ENCODE measurements around the gene SMCO1. TPM values are rescaled to one million over a fixed set of nuclear protein-coding genes. Genes with fewer than 3 reads are reported as not detected.

Gene SMCO1, protein sequence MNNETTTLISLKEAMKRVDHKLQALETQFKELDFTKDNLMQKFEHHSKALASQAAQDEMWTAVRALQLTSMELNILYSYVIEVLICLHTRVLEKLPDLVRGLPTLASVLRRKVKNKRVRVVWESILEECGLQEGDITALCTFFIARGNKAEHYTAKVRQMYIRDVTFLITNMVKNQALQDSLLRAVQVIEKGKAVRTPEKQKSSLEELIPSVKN
- total RNA-seq: not detected

DNA sequence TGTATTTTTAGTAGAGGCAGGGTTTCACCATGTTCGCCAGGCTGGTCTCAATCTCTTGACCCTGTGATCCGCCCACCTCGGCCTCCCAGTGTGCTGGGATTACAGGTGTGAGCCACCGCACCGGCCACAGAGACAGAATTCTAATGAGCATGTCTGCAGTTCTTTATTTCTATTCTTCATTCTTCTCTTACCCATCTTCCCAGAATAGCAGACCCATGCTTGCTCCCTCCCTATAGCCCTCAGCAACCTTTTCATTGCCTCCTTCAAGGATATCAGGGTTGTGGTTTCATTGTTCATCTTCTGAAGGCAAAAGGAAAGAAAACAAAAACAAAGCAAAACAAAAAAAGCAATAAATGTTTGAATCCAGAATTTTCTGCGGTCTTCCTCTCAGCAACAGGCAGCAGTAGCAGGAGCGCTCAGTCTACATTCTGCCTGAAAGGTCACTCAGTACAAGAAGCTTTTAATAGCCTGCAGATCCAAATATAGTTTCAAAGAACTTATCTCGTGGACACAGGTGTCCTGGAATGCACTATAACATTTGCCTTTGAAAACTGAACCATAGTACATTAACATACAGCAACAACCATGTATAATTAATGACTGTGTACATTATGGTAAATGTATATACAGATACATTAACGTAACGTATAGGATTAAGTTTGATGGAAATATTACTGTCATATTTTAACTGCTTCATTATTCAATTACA is at the start of gene SMCO1:
Gene SMCO1 (minus strand): TSS at position 434 of the 709 bp plus-strand sequence. CDS start 137 bp downstream, at position 297.
- intact Hi-C loops (cut with DNase I): loop anchor here (5.0 kb wide), 1 partner anchor 263 kb away; no protein-coding TSS in a partner anchor
- Histone ChIP-seq H3K36me3 (no peaks in the 10 kb centered on the region), H3K9me3 (peaks cover 0 to 25% (median 14%) of the 10 kb centered on the region in 3 donors), H3K27ac (no peak within 1 kb of the TSS), H3K4me3 (no peak within 1 kb of the TSS), H3K27me3 (no peaks in the 10 kb centered on the region), H3K4me1 (peaks cover 0 to 28% (median 0%) of the 10 kb centered on the region in 3 donors)
- no peak for DNase-seq
- 88 to 91% methylated on average over 8 to 10 of the region's 10 CpGs for WGBS, 2 donors
- TF ChIP-seq, protein P1, sequence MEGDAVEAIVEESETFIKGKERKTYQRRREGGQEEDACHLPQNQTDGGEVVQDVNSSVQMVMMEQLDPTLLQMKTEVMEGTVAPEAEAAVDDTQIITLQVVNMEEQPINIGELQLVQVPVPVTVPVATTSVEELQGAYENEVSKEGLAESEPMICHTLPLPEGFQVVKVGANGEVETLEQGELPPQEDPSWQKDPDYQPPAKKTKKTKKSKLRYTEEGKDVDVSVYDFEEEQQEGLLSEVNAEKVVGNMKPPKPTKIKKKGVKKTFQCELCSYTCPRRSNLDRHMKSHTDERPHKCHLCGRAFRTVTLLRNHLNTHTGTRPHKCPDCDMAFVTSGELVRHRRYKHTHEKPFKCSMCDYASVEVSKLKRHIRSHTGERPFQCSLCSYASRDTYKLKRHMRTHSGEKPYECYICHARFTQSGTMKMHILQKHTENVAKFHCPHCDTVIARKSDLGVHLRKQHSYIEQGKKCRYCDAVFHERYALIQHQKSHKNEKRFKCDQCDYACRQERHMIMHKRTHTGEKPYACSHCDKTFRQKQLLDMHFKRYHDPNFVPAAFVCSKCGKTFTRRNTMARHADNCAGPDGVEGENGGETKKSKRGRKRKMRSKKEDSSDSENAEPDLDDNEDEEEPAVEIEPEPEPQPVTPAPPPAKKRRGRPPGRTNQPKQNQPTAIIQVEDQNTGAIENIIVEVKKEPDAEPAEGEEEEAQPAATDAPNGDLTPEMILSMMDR (IDR thresholded peaks at IDR 0.05): no peak
- TF ChIP-seq POLR2A (IDR thresholded peaks at IDR 0.05): no peak

DNA sequence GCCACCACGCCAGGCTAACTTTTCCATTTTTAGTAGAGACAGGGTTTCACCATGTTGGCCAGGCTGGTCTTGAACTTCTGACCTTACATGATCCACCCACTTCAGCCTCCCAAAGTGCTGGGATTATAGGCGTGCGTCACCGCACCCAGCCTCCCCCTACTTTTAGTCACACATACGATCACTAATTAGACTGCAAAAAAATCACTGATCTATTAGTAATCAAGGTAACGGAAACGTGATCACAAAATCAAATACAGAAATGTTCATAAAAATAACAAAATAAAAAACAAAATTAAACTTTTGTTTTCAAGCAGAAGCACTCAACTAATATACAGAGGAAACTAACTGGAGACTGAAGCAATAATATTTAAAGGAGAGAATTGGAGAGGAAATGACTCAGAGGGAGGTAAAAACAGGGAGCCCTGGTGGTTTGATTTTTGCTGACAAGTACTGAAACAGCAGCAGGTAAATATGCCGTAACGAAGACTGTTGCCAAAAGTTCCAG is 48.6 kb upstream of the SMCO1 start:
- DNase-seq: no peak
- H3K36me3 ChIP-seq: peaks cover 0 to 34% (median 0%) of the 10 kb centered on the region in 3 donors
- intact Hi-C loops (cut with DNase I): no loop called here
- H3K4me1 ChIP-seq: peaks cover 0 to 45% (median 7%) of the 10 kb centered on the region in 3 donors
- H3K27me3 ChIP-seq: no peaks in the 10 kb centered on the region
- TF ChIP-seq, protein P1 (IDR thresholded peaks at IDR 0.05): peak in 1 of 6 experiments; percentile 40
- TF ChIP-seq POLR2A (IDR thresholded peaks at IDR 0.05): no peak
- no peak overlapping the region for H3K4me3 ChIP-seq
- 50 to 72% methylated on average over 9 of the region's 9 CpGs for WGBS, 2 donors
- H3K9me3 ChIP-seq: no peaks in the 10 kb centered on the region
- H3K27ac ChIP-seq: peak overlapping the region in 2 of 4 donors; percentile 48 to 67

DNA sequence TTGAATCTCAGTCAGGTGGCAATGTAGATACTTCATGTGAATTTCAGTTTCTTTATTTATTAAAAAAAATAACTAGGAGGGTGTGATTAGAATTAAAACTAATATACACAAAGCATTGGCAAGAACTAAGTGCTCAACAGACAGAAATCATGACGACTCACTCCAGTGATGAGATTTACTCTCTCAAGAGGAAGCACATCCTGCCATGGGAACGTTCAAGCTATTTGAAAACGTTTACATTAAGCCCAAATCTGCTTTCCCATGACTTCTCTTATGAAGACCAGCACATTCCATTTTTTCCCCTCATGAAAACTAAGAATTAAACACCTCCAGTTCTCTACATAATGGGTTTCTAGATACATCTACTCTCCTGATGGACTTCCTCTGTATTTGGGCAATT is 44.7 kb upstream of the SMCO1 start:
- TF ChIP-seq POLR2A (IDR thresholded peaks at IDR 0.05): no peak
- TF ChIP-seq, protein P1 (IDR thresholded peaks at IDR 0.05): no peak

DNA sequence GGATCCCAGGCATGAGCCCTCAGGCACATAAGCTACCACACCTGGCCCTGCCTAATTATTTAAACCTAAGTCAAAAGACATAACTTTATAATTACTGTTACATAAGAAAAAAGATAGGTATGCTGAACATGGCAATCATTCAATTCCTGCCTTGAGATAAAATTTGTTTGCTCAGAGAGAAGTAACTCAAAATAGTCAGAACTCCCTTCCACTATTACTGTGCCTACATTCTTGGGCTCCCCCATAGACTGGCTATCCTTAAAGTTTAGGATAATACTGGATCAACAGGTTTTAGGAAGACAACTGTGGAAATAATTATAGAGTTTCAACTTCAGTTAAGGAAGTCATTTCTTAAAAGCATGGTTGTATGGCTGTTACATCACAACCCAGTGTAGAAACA is 43.3 kb upstream of the SMCO1 start:
- peaks cover 0 to 11% (median 0%) of the 10 kb centered on the region in 3 donors for H3K4me1 ChIP-seq
- peaks cover 0 to 47% (median 0%) of the 10 kb centered on the region in 3 donors for H3K36me3 ChIP-seq
- no peak overlapping the region for H3K27ac ChIP-seq
- DNase-seq: no peak
- intact Hi-C loops (cut with DNase I): no loop called here
- H3K4me3 ChIP-seq: no peak overlapping the region
- no peak for TF ChIP-seq POLR2A (IDR thresholded peaks at IDR 0.05)
- TF ChIP-seq, protein P1 (IDR thresholded peaks at IDR 0.05): no peak
- H3K9me3 ChIP-seq: no peaks in the 10 kb centered on the region
- H3K27me3 ChIP-seq: no peaks in the 10 kb centered on the region

More for the DNA sequence above, 44.7 kb upstream of the SMCO1 start:
- intact Hi-C loops (cut with DNase I): no loop called here
- Histone ChIP-seq H3K4me1 (peaks cover 0 to 22% (median 0%) of the 10 kb centered on the region in 3 donors), H3K27ac (no peak overlapping the region), H3K36me3 (peaks cover 0 to 36% (median 0%) of the 10 kb centered on the region in 3 donors), H3K9me3 (no peaks in the 10 kb centered on the region), H3K4me3 (no peak overlapping the region), H3K27me3 (no peaks in the 10 kb centered on the region)
- 24 to 47% methylated on average over 3 of the region's 3 CpGs for WGBS, 2 donors
- DNase-seq: no peak

DNA sequence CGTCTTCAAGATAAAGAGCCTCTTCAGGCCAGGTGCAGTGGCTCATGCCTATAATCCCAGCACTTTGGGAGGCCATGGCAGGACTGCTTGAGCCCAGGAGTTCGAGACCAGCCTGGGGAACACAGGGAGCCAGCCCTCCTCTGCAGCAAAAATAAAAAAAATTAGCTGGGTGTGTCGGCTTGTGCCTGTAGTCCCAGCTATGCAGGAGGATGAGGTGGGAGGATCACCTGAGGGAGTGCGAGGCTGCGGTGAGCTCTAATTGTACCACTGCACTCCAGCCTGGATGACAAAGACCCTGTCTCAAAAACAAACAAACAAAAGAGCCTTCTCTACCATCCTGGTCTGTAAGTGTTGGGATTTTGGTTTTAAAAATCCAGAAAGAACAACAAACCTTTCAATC is 42.1 kb upstream of the SMCO1 start:
- no peak for DNase-seq
- TF ChIP-seq, protein P1 (IDR thresholded peaks at IDR 0.05): no peak
- TF ChIP-seq POLR2A (IDR thresholded peaks at IDR 0.05): no peak
- Histone ChIP-seq H3K27ac (no peak overlapping the region), H3K27me3 (no peaks in the 10 kb centered on the region), H3K4me1 (no peaks in the 10 kb centered on the region), H3K36me3 (peaks cover 0 to 56% (median 0%) of the 10 kb centered on the region in 3 donors), H3K4me3 (no peak overlapping the region), H3K9me3 (no peaks in the 10 kb centered on the region)
- intact Hi-C loops (cut with DNase I): no loop called here
- WGBS, 2 donors: 80 to 81% methylated on average over 5 of the region's 5 CpGs

Measured in esophagus squamous epithelium (tissue), 5 donors.